Left cardiac atrium (tissue), 4 donors: ENCODE measurements around the gene ANGEL2. TPM values are rescaled to one million over a fixed set of nuclear protein-coding genes. Genes with fewer than 3 reads are reported as not detected.
"Not testable (repeated sequence)": the region's sequence is repeated elsewhere in the genome, so short reads cannot be mapped to it uniquely, and the experiment has no call there.

Source experiments
- ATAC-seq, 2 donors: fragments of 200-7000 bp; cut with Tn5 transposase; one replicate each; pipeline ENCODE4 v1.9.1; 2020; ENCODE audit warnings: mild to moderate bottlenecking in 2 of 2, moderate library complexity in 2 of 2
- DNase-seq: peaks from one replicate; pipeline ENCODE4 v3.0.0-alpha.2; 2020
- intact Hi-C, 2 donors: fragments of 100-400 bp; cut with DNase I; formaldehyde crosslinking; loops; one replicate each; pipeline versions ENCODE4 v1.14.1 to v1.15.1; 2022 to 2023
- total RNA-seq, 2 donors: library from RNA; stranded (reverse); fragmentation: NEBNext Ultra II Directional; extraction: Animal tissue kit (Norgen Biotek cat#: 25700); gene quantifications; one replicate each; pipeline ENCODE4 v1.2.1, GENCODE V29; 2021
- donor health status: DM: no; HTN: yes; CAD: no.
- donor health status: DM: no; HTN: yes; CAD: no; lungs with severe emphysema.
- donor health status: DM: yes; HTN: yes; CAD: no.
- donor health status: Dilated cardiomyopathy.

Gene ANGEL2
- total RNA-seq, 2 donors from 2014 or later = 18.8 TPM

GRCh38 chr1:212979340-212980122, 36.1 kb downstream of the ANGEL2 start:
- intact Hi-C loops = no loop called here
- ATAC-seq (peak; percentile 33 to 51), DNase-seq (no peak)

GRCh38 chr1:212977781-212978645, 37.7 kb downstream of the ANGEL2 start:
- DNase-seq = no peak
- intact Hi-C loops = no loop called here
- ATAC-seq = no peak

DNA sequence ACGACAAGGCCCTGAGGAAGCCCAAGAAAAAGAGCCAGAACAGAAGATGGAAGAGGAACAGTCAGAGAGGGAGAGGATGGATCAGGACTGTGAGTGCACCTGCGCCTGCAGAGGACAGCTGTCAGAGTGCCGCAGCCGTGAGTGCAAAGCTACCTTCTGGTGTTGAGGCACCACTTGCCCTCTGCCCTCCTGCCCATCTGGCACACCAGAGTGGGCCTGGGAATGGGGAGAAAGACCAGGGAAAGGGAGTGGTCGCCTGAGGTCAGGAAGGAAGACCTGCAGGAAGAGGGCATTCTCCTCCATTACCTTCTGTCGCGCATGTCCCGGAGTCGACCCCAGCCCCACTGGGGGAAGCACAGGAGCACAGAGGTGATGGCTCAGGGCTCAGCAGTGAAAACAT, 39.1 kb downstream of the ANGEL2 start:
- DNase-seq = no peak
- intact Hi-C loops = no loop called here
- no peak for ATAC-seq

GRCh38 chr1:212975111-212975918, 40.4 kb downstream of the ANGEL2 start:
- intact Hi-C loops = no loop called here
- DNase-seq = no peak
- ATAC-seq = no peak

GRCh38 chr1:212974711-212975110, 41.0 kb downstream of the ANGEL2 start:
- intact Hi-C loops = no loop called here
- DNase-seq = no peak
- ATAC-seq = peak in 1 of 2 donors; percentile 51

DNA sequence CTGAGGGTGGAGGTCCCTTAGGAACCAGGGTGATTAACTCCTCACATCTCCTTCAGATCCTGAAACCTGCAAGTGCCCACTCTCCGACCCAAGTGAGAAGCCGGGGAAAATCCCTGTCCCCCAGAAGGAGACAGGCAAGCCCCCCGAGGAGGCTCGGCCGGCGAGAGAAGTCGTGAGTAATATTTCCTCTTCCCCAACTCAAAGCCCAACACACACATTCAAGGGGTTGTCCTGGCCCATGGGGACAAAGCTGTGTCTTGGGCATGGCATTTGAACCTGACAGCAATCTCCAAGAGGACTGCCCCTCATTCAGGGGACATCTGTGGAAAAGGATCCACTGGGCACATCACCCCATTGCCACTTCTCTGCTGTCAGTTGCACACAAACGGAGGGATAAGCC, 41.8 kb downstream of the ANGEL2 start:
- no peak for DNase-seq
- intact Hi-C loops = no loop called here
- ATAC-seq = no peak

- intact Hi-C loops = no loop called here
- DNase-seq = no peak
Observed at GRCh38 chr1:212973426-212973825, 42.2 kb downstream of the ANGEL2 start.

GRCh38 chr1:212971312-212971711, 44.4 kb downstream of the ANGEL2 start:
- ATAC-seq (no peak), DNase-seq (no peak)
- intact Hi-C loops = no loop called here

More at GRCh38 chr1:212973426-212973825, 42.2 kb downstream of the ANGEL2 start:
- no peak for ATAC-seq

- intact Hi-C loops = no loop called here
- no peak for ATAC-seq
- no peak for DNase-seq
Observed at GRCh38 chr1:212970085-212970484, 45.6 kb downstream of the ANGEL2 start.

GRCh38 chr1:212968368-212968863, 47.3 kb downstream of the ANGEL2 start:
- intact Hi-C loops = no loop called here

GRCh38 chr1:212967801-212968200, 47.9 kb downstream of the ANGEL2 start:
- ATAC-seq = peak in 1 of 2 donors; percentile 49
- no peak for DNase-seq
- intact Hi-C loops = no loop called here

More at GRCh38 chr1:212968368-212968863, 47.3 kb downstream of the ANGEL2 start:
- DNase-seq = no peak
- no peak for ATAC-seq

GRCh38 chr1:212966616-212967015, 49.1 kb downstream of the ANGEL2 start:
- DNase-seq (no peak), ATAC-seq (no peak)
- intact Hi-C loops = no loop called here

DNA sequence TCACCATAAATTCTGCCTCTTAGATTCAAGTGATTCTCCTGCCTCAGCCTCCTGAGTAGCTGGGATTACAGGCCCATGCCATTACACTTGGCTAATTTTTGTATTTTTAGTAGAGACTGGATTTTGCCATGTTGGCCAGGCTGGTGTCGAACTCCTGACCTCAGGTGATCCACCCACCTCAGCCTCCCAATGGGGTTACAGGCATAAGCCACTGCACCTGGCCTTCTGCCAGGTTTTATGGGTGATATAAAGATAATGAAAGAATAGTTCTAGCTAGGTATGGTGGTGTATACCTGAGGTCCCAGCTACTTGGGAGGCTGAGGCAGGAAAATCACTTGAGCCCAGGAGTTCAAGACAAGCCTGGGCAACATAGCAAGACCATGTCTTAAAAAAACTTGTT, 50.7 kb downstream of the ANGEL2 start:
- intact Hi-C loops, ATAC-seq, DNase-seq: not testable (repeated sequence)

DNA sequence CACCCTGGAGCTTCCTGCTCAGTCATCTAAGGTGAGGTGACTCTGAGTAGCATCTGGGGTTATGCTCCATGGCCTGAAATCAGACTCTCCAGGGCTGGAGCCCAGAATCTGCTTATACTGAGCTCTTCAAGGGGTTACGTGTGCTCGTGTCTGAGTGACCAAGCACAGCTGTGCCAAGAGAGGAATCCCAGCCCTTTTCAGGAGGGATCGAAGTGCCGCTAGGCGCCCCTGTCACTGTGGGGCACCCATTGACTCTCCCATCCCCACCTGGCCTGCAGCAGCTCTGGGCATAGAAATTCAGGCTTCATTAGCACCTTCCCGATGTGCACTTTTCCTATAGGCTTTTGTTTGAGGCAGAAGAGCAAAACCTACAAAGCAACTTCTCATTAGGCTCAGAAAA, 51.6 kb downstream of the ANGEL2 start:
- intact Hi-C loops = no loop called here
- DNase-seq = no peak
- no peak for ATAC-seq

DNA sequence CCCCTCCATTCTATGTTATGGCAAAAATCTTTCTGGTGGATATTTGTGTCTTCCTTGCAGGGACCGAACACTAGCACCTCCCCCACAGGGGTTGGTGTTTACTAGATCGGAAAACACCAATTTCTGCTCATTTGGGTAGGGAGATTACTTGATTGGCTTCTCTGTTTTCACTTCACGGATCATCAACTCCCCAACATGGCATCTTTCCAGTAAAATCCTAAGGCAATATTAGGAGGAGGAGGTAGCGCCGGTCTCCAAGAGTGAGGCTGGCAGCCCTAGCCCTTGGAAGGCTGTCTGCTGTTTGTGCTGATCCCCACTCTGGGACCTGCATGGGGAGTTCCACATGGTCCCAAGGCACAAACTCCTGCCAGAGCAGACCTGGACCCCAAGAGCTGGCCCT, 53.2 kb downstream of the ANGEL2 start:
- DNase-seq = no peak
- no peak for ATAC-seq
- intact Hi-C loops = no loop called here

DNA sequence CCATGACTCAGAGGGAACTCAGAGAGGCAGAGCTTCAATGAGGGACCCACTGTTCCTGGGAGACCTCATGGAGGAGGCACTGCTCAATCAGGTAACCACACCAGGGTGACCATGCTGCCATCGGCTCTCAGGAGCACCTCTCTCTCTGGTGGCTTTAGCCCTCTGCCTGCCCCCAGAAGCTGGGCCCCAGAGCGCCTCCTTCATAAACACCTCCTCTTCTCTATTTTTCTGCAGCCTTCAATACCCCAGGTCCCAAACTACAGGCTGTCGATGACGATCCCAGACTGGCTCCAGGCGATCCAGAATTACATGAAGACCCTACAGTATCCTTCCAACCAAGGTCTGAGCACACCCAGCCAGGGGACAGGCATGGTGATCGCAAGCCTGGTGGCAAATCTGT, 54.7 kb downstream of the ANGEL2 start:
- intact Hi-C loops = no loop called here
- no peak for DNase-seq
- ATAC-seq = no peak

- ATAC-seq = no peak
- DNase-seq = no peak
- intact Hi-C loops = no loop called here
Observed at GRCh38 chr1:212959266-212960220, 56.1 kb downstream of the ANGEL2 start.

DNA sequence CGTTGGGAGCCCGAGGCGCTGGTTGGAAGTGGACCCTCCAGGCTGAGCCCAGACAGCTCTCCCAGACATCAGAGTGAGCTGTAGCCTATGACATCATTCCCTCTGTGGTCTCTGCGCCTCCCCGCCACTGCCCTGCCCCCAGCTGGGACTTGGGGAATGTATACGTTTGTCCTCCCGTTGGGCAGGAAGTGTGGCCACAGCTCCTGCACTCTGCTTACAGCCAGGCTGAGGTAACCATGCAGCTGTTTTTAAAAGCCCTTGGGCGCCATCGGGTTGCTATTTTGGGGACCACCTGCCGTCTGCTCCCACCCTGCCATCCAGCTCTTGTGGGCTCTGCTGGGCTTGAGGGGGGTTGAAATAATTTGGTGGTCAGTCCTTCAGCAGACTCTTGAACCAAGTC, 57.5 kb downstream of the ANGEL2 start:
- intact Hi-C loops = no loop called here
- no peak for DNase-seq
- ATAC-seq = no peak
